AG04450 (cell line): ENCODE measurements around the gene CNOT3. TPM values are rescaled to one million over a fixed set of nuclear protein-coding genes. Genes with fewer than 3 reads are reported as not detected.
"Not testable (repeated sequence)": the region's sequence is repeated elsewhere in the genome, so short reads cannot be mapped to it uniquely, and the experiment has no call there.

Source experiments
- CTCF ChIA-PET: fragments of 300-600, 350-600 bp; formaldehyde crosslinking; extraction: SDS; loops from one replicate; lab custom pipeline; 2022; ENCODE audit warnings: antibody characterized with exemption, inconsistent platforms; lab: Charles Lee
- POLR2A ChIA-PET: fragments of 350-600 bp; formaldehyde crosslinking; extraction: SDS; loops from one replicate; lab custom pipeline; 2021; ENCODE audit warnings: antibody characterized with exemption, inconsistent platforms; lab: Yijun Ruan, JAX
- DNase-seq: peaks from one replicate; pipeline ENCODE4 v3.0.0-alpha.2; 2011; ENCODE audit warnings: low read depth, low spot score
- H3K27ac ChIP-seq: one replicate; pipeline ENCODE4 v1.5.1; 2012; ENCODE audit warnings: low read depth, low read length, control low read depth
- H3K27me3 ChIP-seq: one replicate; pipeline ENCODE4 v1.6.0; 2012; ENCODE audit warnings: low read length; ENCODE audit not compliant: control insufficient read depth, insufficient read depth
- H3K4me3 ChIP-seq: 2 replicates; pipeline ENCODE4 v1.5.1; 2011; ENCODE audit warnings: mild to moderate bottlenecking, low read depth, low read length, control low read depth
- H3K9me3 ChIP-seq: 2 replicates; pipeline ENCODE4 v1.5.1; 2012; ENCODE audit warnings: low read length; ENCODE audit not compliant: control insufficient read depth, insufficient read depth
- polyA plus RNA-seq: library from polyadenylated mRNA; depleted of rRNA; stranded (reverse); fragments of >200 nt; gene quantifications from 2 replicates; pipeline ENCODE4 v1.2.3, GENCODE V29; 2011
- TF ChIP-seq, protein P1 (sequence below): IDR thresholded peaks from 2 replicates; pipeline ENCODE4 v1.5.1; 2011; ENCODE audit warnings: low read depth, low read length, control low read depth, inconsistent platforms

Gene CNOT3
- polyA plus RNA-seq, 1 experiment = 9.9 TPM

DNA sequence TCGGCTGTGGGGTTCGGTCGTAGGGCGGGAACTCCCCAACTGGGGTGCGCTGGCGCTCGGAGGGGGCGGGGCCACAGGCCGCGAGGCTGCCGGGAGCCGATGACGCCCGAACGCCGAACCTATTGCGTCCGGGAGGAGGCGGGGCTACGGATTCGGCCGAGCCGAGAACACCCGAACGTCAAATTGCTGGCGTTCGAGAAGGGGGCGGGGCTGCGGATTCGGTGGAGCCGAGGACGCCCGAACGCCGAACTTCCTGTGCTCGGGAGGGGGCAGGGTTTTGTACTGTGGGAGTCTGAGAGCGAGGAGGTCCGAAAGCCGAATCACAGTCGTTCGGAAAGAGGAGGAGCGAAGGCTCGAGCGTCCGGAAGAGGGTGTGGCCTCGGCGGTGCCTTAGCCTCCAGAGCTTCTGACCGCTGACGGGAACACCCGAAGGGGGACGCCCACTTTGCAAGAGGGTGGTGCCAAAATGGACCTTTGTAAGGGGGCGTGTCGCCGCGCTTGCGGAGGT is 53.0 kb downstream of the CNOT3 start:
- CTCF ChIA-PET = no interaction called here
- H3K27ac ChIP-seq = peak overlapping the region; percentile 99
- peak overlapping the region; percentile 84 for H3K4me3 ChIP-seq
- DNase-seq = peak; percentile 99
- H3K9me3 ChIP-seq = no peaks in the 10 kb centered on the region
- H3K27me3 ChIP-seq = no peaks in the 10 kb centered on the region
- POLR2A ChIA-PET = interaction anchor here (0.6 to 3.4 kb wide), 9 partner anchors 11 to 283 kb away, joined by 3 to 50 read pairs (median 6); partner anchors contain the start of genes CDC42EP5, CNOT3, LENG1 and RPS9
- TF ChIP-seq, protein P1, sequence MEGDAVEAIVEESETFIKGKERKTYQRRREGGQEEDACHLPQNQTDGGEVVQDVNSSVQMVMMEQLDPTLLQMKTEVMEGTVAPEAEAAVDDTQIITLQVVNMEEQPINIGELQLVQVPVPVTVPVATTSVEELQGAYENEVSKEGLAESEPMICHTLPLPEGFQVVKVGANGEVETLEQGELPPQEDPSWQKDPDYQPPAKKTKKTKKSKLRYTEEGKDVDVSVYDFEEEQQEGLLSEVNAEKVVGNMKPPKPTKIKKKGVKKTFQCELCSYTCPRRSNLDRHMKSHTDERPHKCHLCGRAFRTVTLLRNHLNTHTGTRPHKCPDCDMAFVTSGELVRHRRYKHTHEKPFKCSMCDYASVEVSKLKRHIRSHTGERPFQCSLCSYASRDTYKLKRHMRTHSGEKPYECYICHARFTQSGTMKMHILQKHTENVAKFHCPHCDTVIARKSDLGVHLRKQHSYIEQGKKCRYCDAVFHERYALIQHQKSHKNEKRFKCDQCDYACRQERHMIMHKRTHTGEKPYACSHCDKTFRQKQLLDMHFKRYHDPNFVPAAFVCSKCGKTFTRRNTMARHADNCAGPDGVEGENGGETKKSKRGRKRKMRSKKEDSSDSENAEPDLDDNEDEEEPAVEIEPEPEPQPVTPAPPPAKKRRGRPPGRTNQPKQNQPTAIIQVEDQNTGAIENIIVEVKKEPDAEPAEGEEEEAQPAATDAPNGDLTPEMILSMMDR = no peak

GRCh38 chr19:54191011-54191810 is 53.6 kb downstream of the CNOT3 start, which contains the start of gene TSEN34:
Gene TSEN34 (plus strand): TSS chr19:54191308. CDS start chr19:54191365, 57 bp downstream.
- H3K4me3 ChIP-seq = peak within 1 kb of the TSS; percentile 84
- POLR2A ChIA-PET = interaction anchor here (0.6 to 3.4 kb wide), 9 partner anchors 10 to 282 kb away, joined by 3 to 50 read pairs (median 6); partner anchors contain the start of genes CDC42EP5, CNOT3, LENG1 and RPS9
- TF ChIP-seq, protein P1 = no peak
- H3K9me3 ChIP-seq = no peaks in the 10 kb centered on the region
- H3K27me3 ChIP-seq = no peaks in the 10 kb centered on the region
- CTCF ChIA-PET = interaction anchor here (0.6 to 1.4 kb wide), 4 partner anchors 10 to 41 kb away, joined by 3 to 9 read pairs (median 4); partner anchors contain the start of gene RPS9
- no peak for DNase-seq
- H3K27ac ChIP-seq = peak within 1 kb of the TSS; percentile 99

DNA sequence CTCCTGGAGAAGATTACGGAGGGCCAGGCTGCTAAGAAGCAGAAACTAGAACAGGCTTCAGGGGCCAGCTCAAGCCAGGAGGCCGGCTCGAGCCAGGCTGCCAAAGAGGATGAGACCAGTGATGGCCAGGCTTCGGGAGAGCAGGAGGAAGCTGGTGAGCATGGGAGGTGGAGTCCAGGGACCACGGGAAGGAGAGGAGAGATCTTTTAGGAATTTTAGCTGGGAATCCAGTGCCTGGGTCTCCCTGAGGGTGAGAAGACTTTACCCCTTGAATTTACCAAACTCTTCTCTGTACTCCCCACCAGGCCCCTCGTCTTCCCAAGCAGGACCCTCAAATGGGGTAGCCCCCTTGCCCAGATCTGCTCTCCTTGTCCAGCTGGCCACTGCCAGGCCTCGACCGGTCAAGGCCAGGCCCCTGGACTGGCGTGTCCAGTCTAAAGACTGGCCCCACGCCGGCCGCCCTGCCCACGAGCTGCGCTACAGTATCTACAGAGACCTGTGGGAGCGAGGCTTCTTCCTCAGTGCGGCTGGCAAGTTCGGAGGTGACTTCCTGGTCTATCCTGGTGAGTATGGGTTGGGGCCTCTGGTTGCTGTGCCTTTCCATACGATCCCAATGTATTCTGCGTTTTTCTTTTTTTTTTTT is 54.4 kb downstream of the CNOT3 start:
- no peaks in the 10 kb centered on the region for H3K27me3 ChIP-seq
- TF ChIP-seq, protein P1 = no peak
- peak overlapping the region; percentile 84 for H3K4me3 ChIP-seq
- H3K9me3 ChIP-seq = no peaks in the 10 kb centered on the region
- no peak for DNase-seq
- peak overlapping the region; percentile 40 for H3K27ac ChIP-seq
- CTCF ChIA-PET = interaction anchor here (0.6 to 1.4 kb wide), 5 partner anchors 9 to 1061 kb away, joined by 3 to 9 read pairs (median 4); partner anchors contain the start of gene RPS9
- POLR2A ChIA-PET = interaction anchor here (0.6 to 3.4 kb wide), 7 partner anchors 9 to 142 kb away, joined by 3 to 50 read pairs (median 10); partner anchors contain the start of genes CNOT3 and RPS9

GRCh38 chr19:54193011-54193410 is 55.4 kb downstream of the CNOT3 start:
- no peak for DNase-seq
- CTCF ChIA-PET = interaction anchor here (0.7 kb wide), 1 partner anchor 1062 kb away, joined by 3 read pairs; no protein-coding TSS in a partner anchor
- TF ChIP-seq, protein P1 = no peak
- POLR2A ChIA-PET = interaction anchor here (0.7 kb wide), 1 partner anchor 17 kb away, joined by 5 read pairs; no protein-coding TSS in a partner anchor
- no peak overlapping the region for H3K4me3 ChIP-seq
- no peak overlapping the region for H3K27ac ChIP-seq
- no peaks in the 10 kb centered on the region for H3K27me3 ChIP-seq
- no peaks in the 10 kb centered on the region for H3K9me3 ChIP-seq

DNA sequence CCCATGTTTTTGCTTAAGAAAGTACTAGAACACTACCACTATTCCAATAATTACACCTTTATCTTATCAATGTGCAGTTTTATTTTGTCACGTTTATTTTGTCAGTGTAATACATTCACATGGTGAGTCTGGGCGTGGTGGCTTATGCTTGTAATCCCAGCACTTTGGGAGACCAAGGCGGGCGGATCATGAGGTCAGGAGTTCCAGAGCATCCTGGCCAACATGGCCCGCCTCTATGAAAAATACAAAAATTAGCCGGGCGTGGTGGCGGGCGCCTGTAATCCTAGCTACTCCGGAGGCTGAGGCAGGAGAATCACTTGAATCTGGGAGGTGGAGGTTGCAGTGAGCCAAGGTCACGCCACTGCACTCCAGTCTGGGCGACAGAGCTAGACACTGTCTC is 56.9 kb downstream of the CNOT3 start:
- POLR2A ChIA-PET, DNase-seq, H3K27ac ChIP-seq, CTCF ChIA-PET, H3K4me3 ChIP-seq, H3K9me3 ChIP-seq, H3K27me3 ChIP-seq: not testable (repeated sequence)
